SK-N-SH treated with all-trans-retinoic acid at 6 μM for 48 hours (cell line): ENCODE data around the gene OLR1.
"Not testable (repeated sequence)": the region's sequence is repeated elsewhere in the genome, so short reads cannot be mapped to it uniquely, and the experiment has no call there.

Experiments
- ATAC-seq: fragments of 200-7000 bp; cut with Tn5 transposase; 3 replicates; pipeline ENCODE4 v1.9.1; 2020; ENCODE audit warnings: mild to moderate bottlenecking, moderate library complexity
- ARNTL ChIP-seq: fragments of 450-650 bp; formaldehyde crosslinking; IDR thresholded peaks from 2 replicates; pipeline ENCODE4 v1.5.0; 2020; ENCODE audit warnings: low read depth, mild to moderate bottlenecking, moderate library complexity, borderline replicate concordance
- BACH2 ChIP-seq: fragments of 250-450 bp; sonication (Bioruptor Pico); IDR thresholded peaks from 2 replicates; pipeline ENCODE4 v1.9.0; 2021; ENCODE audit warnings: mild to moderate bottlenecking, borderline replicate concordance
- CSDC2 ChIP-seq: fragments of 250-450 bp; sonication (Bioruptor Pico); IDR thresholded peaks from 2 replicates; pipeline ENCODE4 v1.5.0; 2020; ENCODE audit warnings: mild to moderate bottlenecking, moderate library complexity
- ESRRG ChIP-seq: fragments of 250-450 bp; sonication (Bioruptor Pico); IDR thresholded peaks from 2 replicates; pipeline ENCODE4 v1.6.1; 2021; ENCODE audit warnings: mild to moderate bottlenecking
- GLIS3 ChIP-seq: fragments of 250-450 bp; sonication (Bioruptor Pico); IDR thresholded peaks from 2 replicates; pipeline ENCODE4 v1.5.0; 2020; ENCODE audit warnings: mild to moderate bottlenecking, moderate library complexity
- OSR1 ChIP-seq: fragments of 250-450 bp; sonication (Bioruptor Pico); IDR thresholded peaks from 2 replicates; pipeline ENCODE4 v1.8.0; 2022; ENCODE audit warnings: moderate library complexity, mild to moderate bottlenecking, inconsistent platforms
- PPARA ChIP-seq: fragments of 250-450 bp; sonication (Bioruptor Pico); IDR thresholded peaks from 2 replicates; pipeline ENCODE4 v1.5.0; 2020; ENCODE audit warnings: mild to moderate bottlenecking, borderline replicate concordance
- RARB ChIP-seq: fragments of 250-450 bp; sonication (Bioruptor Pico); IDR thresholded peaks from 2 replicates; pipeline ENCODE4 v1.8.0; 2021; ENCODE audit warnings: mild to moderate bottlenecking, moderate library complexity
- TCF4 ChIP-seq: fragments of 250-450 bp; sonication (Bioruptor Pico); IDR thresholded peaks from 2 replicates; pipeline ENCODE4 v1.8.0; 2021; ENCODE audit warnings: mild to moderate bottlenecking, moderate library complexity, borderline replicate concordance
- TOX ChIP-seq: fragments of 250-450 bp; sonication (Bioruptor Pico); IDR thresholded peaks from 2 replicates; pipeline ENCODE4 v1.8.0; 2021; ENCODE audit warnings: mild to moderate bottlenecking, moderate library complexity, borderline replicate concordance
- ZFP3 ChIP-seq: fragments of 250-450 bp; sonication (Bioruptor Pico); IDR thresholded peaks from 2 replicates; pipeline ENCODE4 v1.5.0; 2020; ENCODE audit warnings: mild to moderate bottlenecking, moderate library complexity
- ZFP30 ChIP-seq: fragments of 450-650 bp; formaldehyde crosslinking; IDR thresholded peaks from 2 replicates; pipeline ENCODE4 v1.5.0; 2022; ENCODE audit warnings: mild to moderate bottlenecking, moderate library complexity
- ZNF565 ChIP-seq: fragments of 450-650 bp; formaldehyde crosslinking; conservative IDR thresholded peaks from 2 replicates; pipeline ENCODE4 v1.5.0; 2020; ENCODE audit warnings: low read depth, mild to moderate bottlenecking, moderate library complexity
- ZNF8 ChIP-seq: fragments of 450-650 bp; formaldehyde crosslinking; IDR thresholded peaks from 2 replicates; pipeline ENCODE4 v1.5.0; 2020; ENCODE audit warnings: mild to moderate bottlenecking, moderate library complexity
- TF ChIP-seq, protein P1 (sequence below): fragments of 250-450 bp; sonication (Bioruptor Pico); IDR thresholded peaks from 2 replicates; pipeline ENCODE4 v1.5.0; 2020; ENCODE audit warnings: mild to moderate bottlenecking, moderate library complexity
- TF ChIP-seq, protein P2 (sequence below): fragments of 250-450 bp; sonication (Bioruptor Pico); IDR thresholded peaks from 2 replicates; pipeline ENCODE4 v1.5.1; 2021; ENCODE audit warnings: mild to moderate bottlenecking, moderate library complexity
- TF ChIP-seq, protein P3 (sequence below): fragments of 250-450 bp; sonication (Bioruptor Pico); IDR thresholded peaks from 2 replicates; pipeline ENCODE4 v1.8.0; 2021; ENCODE audit warnings: low read depth, mild to moderate bottlenecking, moderate library complexity, borderline replicate concordance
- TF ChIP-seq, protein P4 (sequence below): fragments of 250-450 bp; sonication (Bioruptor Pico); IDR thresholded peaks from 2 replicates; pipeline ENCODE4 v1.8.0; 2020; ENCODE audit warnings: mild to moderate bottlenecking, moderate library complexity, borderline replicate concordance

The OLR1 gene

DNA sequence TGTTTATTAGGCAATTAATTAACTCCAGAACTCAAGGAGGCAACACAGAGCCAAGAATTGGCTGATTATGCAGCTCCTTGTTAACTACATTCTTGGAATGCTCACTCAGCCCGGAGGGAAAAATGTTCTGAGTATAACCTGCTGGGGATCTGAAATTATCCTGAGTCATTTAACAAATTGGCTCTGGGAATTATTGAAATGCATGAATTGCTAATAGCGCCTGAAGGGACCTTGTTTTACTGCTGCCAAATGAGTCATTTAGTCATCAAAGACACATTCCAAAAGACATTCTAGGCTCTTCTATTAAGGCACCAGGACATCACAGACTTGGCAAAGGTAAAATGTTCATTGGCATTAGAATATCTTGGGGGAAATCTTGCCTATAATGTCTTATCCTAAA is 19.9 kb upstream of the OLR1 start:
- TF ChIP-seq CSDC2 (no peak), OSR1 (no peak)
- TF ChIP-seq, protein P1, sequence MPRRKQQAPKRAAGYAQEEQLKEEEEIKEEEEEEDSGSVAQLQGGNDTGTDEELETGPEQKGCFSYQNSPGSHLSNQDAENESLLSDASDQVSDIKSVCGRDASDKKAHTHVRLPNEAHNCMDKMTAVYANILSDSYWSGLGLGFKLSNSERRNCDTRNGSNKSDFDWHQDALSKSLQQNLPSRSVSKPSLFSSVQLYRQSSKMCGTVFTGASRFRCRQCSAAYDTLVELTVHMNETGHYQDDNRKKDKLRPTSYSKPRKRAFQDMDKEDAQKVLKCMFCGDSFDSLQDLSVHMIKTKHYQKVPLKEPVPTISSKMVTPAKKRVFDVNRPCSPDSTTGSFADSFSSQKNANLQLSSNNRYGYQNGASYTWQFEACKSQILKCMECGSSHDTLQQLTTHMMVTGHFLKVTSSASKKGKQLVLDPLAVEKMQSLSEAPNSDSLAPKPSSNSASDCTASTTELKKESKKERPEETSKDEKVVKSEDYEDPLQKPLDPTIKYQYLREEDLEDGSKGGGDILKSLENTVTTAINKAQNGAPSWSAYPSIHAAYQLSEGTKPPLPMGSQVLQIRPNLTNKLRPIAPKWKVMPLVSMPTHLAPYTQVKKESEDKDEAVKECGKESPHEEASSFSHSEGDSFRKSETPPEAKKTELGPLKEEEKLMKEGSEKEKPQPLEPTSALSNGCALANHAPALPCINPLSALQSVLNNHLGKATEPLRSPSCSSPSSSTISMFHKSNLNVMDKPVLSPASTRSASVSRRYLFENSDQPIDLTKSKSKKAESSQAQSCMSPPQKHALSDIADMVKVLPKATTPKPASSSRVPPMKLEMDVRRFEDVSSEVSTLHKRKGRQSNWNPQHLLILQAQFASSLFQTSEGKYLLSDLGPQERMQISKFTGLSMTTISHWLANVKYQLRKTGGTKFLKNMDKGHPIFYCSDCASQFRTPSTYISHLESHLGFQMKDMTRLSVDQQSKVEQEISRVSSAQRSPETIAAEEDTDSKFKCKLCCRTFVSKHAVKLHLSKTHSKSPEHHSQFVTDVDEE (CRISPR knock-in tag), result no peak
- ATAC-seq, result no peak; the same call in 2 of the 3 replicates

DNA sequence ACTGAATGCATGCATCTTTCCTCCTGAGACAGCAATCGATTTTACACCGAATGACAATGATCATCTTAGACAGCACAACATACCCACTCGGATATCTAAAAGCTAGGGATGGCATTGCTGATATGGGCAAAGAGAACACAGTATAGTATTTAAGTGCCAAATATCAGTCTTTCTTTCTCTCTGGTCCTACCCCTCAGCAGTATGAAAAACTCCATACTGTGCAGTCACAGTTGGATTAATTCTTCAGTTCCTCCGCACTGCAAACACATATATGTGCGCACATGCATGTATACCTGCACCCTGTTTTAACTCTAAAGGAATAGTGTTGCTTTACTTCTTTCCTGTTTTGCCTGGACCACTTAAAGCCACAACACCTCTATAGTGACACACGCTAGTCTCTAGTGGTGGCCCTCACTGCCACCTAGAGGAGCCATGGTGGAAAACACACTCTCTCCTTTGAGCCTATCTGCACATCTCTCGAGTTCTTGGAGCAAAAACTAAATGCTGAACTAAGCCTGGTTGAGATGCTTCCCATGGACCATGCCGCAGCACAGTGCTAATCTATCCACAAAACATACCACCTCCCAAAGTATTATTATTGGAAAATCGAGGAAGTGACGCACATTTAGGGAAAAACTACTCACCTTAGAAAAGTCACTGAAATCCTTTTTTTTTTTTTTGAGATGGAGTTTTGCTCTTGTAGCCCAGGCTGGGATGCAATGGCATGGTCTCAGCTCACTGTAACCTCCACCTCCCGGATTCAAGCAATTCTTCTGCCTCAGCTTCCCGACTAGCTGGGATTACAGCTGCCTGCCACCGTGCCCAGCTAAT is 18.8 kb upstream of the OLR1 start:
- peak; percentile 98 for ATAC-seq
- TF ChIP-seq ARNTL (CRISPR knock-in tag) (no peak), ESRRG (CRISPR knock-in tag) (no peak), ZNF565 (CRISPR knock-in tag) (no peak), TCF4 (no peak), ZFP3 (CRISPR knock-in tag) (no peak), BACH2 (CRISPR knock-in tag) (no peak), GLIS3 (CRISPR knock-in tag) (no peak), TOX (CRISPR knock-in tag) (no peak), PPARA (no peak), ZFP30 (CRISPR knock-in tag) (no peak), CSDC2 (no peak)
- TF ChIP-seq, protein P2, sequence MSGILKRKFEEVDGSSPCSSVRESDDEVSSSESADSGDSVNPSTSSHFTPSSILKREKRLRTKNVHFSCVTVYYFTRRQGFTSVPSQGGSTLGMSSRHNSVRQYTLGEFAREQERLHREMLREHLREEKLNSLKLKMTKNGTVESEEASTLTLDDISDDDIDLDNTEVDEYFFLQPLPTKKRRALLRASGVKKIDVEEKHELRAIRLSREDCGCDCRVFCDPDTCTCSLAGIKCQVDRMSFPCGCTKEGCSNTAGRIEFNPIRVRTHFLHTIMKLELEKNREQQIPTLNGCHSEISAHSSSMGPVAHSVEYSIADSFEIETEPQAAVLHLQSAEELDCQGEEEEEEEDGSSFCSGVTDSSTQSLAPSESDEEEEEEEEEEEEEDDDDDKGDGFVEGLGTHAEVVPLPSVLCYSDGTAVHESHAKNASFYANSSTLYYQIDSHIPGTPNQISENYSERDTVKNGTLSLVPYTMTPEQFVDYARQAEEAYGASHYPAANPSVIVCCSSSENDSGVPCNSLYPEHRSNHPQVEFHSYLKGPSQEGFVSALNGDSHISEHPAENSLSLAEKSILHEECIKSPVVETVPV (CRISPR knock-in tag), result no peak

DNA sequence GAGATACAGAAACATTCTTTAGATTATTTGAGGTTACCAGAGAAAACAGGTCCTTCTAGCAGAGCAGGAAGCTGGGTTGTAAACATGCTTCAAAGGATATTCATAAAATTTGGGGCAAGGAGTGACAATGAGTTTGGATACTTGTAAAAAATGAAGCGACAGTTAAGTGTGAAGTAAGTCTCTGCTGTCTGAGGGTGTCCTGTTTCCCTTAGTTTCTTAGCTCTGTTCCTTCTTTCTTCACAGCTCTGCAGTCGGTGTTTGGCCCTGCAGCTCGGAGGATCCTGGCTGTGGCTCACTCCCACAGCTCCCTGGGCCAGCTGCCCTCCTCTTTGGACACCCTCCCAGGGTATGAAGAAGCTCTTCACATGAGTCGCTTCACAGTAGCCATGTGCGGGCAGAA is 17.7 kb upstream of the OLR1 start:
- TF ChIP-seq OSR1, result no peak
- TF ChIP-seq, protein P3, sequence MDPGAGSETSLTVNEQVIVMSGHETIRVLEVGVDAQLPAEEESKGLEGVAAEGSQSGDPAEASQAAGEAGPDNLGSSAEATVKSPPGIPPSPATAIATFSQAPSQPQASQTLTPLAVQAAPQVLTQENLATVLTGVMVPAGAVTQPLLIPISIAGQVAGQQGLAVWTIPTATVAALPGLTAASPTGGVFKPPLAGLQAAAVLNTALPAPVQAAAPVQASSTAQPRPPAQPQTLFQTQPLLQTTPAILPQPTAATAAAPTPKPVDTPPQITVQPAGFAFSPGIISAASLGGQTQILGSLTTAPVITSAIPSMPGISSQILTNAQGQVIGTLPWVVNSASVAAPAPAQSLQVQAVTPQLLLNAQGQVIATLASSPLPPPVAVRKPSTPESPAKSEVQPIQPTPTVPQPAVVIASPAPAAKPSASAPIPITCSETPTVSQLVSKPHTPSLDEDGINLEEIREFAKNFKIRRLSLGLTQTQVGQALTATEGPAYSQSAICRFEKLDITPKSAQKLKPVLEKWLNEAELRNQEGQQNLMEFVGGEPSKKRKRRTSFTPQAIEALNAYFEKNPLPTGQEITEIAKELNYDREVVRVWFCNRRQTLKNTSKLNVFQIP (CRISPR knock-in tag), result no peak
- TF ChIP-seq, protein P2 (CRISPR knock-in tag), result no peak
- TF ChIP-seq TOX (CRISPR knock-in tag), result no peak
- TF ChIP-seq TCF4, result no peak
- TF ChIP-seq, protein P4, sequence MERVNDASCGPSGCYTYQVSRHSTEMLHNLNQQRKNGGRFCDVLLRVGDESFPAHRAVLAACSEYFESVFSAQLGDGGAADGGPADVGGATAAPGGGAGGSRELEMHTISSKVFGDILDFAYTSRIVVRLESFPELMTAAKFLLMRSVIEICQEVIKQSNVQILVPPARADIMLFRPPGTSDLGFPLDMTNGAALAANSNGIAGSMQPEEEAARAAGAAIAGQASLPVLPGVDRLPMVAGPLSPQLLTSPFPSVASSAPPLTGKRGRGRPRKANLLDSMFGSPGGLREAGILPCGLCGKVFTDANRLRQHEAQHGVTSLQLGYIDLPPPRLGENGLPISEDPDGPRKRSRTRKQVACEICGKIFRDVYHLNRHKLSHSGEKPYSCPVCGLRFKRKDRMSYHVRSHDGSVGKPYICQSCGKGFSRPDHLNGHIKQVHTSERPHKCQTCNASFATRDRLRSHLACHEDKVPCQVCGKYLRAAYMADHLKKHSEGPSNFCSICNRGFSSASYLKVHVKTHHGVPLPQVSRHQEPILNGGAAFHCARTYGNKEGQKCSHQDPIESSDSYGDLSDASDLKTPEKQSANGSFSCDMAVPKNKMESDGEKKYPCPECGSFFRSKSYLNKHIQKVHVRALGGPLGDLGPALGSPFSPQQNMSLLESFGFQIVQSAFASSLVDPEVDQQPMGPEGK (CRISPR knock-in tag), result no peak
- no peak for TF ChIP-seq GLIS3 (CRISPR knock-in tag)
- no peak for TF ChIP-seq ZFP3 (CRISPR knock-in tag)
- no peak for TF ChIP-seq ZNF565 (CRISPR knock-in tag)
- TF ChIP-seq ZNF8 (CRISPR knock-in tag), result no peak
- TF ChIP-seq RARB (CRISPR knock-in tag), result no peak
- ATAC-seq, result no peak

DNA sequence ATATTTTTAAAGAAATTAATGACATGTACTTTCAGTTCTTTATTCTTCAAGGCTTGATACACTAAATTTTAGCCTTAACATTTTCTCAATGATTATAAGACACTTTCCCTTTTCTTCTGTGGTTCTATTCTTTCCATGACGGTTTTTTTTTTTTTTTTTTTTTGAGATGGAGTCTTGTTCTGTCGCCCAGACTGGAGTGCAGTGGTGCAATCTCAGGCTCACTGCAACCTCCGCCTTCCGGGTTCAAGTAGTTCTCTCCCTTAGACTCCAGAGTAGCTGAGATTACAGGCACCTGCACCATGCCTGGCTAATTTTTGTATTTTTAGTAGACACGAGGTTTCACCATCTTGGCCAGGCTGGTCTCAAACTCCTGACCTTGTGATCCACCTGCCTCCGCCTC is 15.0 kb upstream of the OLR1 start:
- not testable (repeated sequence) for ATAC-seq
